ENCODE measurements around the gene MORF4L2.

The MORF4L2 gene, protein sequence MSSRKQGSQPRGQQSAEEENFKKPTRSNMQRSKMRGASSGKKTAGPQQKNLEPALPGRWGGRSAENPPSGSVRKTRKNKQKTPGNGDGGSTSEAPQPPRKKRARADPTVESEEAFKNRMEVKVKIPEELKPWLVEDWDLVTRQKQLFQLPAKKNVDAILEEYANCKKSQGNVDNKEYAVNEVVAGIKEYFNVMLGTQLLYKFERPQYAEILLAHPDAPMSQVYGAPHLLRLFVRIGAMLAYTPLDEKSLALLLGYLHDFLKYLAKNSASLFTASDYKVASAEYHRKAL

DNA sequence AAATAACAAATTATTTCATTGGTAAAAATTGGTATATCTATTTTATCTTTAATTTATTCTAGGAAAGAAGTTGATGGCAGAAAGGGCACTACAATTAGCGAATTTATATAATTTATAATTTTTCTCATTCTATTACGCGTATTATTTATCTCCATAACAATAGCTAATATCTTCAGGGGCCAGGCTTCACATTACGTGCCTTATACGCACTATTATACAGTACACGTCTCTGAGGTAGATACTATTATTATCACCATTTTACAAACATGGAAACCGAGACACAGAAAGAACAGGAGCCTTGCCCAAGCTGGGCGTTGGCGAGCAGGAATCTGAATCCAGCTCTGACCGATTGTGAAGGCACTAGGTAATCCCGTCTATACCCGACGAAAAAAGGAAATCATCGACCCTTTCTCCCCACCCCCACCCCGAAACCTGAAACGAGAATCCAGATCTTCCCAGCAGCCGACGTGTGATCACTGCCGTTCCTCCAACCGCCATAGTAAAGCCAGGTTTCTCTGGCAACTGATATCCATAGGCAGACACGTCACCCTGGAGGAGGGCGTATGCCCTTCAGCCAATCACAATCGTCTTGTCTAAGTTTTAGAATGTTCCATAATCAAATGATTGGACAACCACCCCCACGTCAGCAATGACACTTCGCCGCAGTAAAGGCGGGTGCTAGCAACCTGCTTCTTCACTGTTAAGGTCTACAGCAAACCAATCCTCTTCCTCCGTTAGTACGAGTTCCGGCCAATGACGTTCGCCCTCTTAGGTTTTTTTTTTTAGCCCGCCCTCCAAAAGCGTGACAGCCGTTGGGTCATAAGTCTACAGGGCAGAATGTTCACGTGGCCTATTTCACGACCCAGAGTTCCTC is at the start of gene MORF4L2:
TSS of gene MORF4L2 (minus strand) at position 501 of the 874 bp plus-strand sequence. CDS start 9,672 bp downstream, outside the sequence.
- peak within 1 kb of the TSS; percentile 91 for H3K4me3 ChIP-seq (ENCODE audit: low read length)
- H3K27me3 ChIP-seq (replicated peaks; ENCODE audit: control insufficient read depth, insufficient read depth, low read length) = no peaks in the 10 kb centered on the region
- H3K9me3 ChIP-seq (ENCODE audit: control insufficient read depth, low read length) = no peaks in the 10 kb centered on the region
- peak; percentile 94 for DNase-seq (ENCODE audit: low read depth)
- H3K4me1 ChIP-seq (ENCODE audit: control insufficient read depth, insufficient read depth, low read length) = peaks cover 24% of the 10 kb centered on the region
- H3K36me3 ChIP-seq (ENCODE audit: control insufficient read depth, insufficient read depth, low read length, severe bottlenecking) = peaks cover 32% of the 10 kb centered on the region
- peak within 1 kb of the TSS; percentile 98 for H3K9ac ChIP-seq (ENCODE audit: low read length)

DNA sequence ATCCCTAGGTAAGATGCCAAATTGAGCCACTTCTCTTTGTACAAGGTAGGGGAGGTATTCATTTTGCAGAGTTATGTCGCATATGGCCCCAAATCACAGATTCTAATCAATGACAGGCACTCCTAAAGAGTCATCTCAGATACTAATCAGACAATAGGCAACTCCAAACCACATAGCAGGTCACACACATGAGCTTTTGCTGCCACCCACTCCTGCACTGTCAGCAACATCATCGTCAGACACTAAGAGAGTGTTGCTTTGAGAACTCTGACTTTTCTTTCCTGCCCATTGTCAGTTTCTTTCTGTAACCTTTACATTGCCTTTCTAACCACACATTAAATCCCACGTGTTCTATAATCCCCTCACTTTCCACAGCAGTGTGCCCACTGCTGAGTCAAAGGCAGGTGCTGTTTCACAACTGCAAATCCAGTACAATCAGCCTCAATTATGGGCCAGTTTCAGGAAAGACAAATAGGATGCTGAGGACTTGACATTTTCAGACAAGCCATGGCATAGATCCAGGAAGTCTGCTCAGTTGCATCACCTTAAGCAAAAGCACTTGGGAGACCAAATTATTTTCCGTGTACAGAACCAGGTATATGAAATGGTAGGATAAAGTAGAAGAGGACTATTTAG is 47.7 kb upstream of the MORF4L2 start:
- Histone ChIP-seq H3K36me3 (ENCODE audit: control insufficient read depth, insufficient read depth, low read length, severe bottlenecking) (no peaks in the 10 kb centered on the region), H3K9me3 (ENCODE audit: control insufficient read depth, low read length) (no peaks in the 10 kb centered on the region), H3K9ac (ENCODE audit: low read length) (no peak overlapping the region), H3K4me3 (ENCODE audit: low read length) (no peak overlapping the region), H3K4me1 (ENCODE audit: control insufficient read depth, insufficient read depth, low read length) (peaks cover 13% of the 10 kb centered on the region), H3K27me3 (replicated peaks; ENCODE audit: control insufficient read depth, insufficient read depth, low read length) (peaks cover 29% of the 10 kb centered on the region)
- DNase-seq (ENCODE audit: low read depth) = peak; percentile 17

DNA sequence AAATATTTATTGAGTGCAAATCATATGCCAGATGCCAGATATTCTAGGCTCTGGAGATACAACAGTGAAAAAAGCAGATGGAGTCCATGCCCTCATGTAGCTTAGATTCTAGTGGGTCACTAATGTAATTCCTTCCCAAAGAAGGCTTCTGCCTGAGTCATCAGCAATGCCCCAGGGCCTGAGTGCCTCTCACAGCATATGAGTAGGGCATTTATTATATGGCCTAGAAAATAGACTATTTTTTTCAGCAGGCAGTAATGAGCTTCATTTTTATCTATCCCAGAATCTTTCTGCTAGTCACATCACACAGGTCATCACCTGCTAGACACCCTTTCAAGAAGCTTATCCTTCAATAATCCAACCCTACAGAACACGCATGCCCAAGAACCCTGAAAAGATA is 46.5 kb upstream of the MORF4L2 start:
- peaks cover 25% of the 10 kb centered on the region for H3K27me3 ChIP-seq (replicated peaks; ENCODE audit: control insufficient read depth, insufficient read depth, low read length)
- no peak for DNase-seq (ENCODE audit: low read depth)
- H3K36me3 ChIP-seq (ENCODE audit: control insufficient read depth, insufficient read depth, low read length, severe bottlenecking) = no peaks in the 10 kb centered on the region
- no peak overlapping the region for H3K9ac ChIP-seq (ENCODE audit: low read length)
- no peak overlapping the region for H3K4me3 ChIP-seq (ENCODE audit: low read length)
- H3K9me3 ChIP-seq (ENCODE audit: control insufficient read depth, low read length) = no peaks in the 10 kb centered on the region
- H3K4me1 ChIP-seq (ENCODE audit: control insufficient read depth, insufficient read depth, low read length) = peaks cover 13% of the 10 kb centered on the region

DNA sequence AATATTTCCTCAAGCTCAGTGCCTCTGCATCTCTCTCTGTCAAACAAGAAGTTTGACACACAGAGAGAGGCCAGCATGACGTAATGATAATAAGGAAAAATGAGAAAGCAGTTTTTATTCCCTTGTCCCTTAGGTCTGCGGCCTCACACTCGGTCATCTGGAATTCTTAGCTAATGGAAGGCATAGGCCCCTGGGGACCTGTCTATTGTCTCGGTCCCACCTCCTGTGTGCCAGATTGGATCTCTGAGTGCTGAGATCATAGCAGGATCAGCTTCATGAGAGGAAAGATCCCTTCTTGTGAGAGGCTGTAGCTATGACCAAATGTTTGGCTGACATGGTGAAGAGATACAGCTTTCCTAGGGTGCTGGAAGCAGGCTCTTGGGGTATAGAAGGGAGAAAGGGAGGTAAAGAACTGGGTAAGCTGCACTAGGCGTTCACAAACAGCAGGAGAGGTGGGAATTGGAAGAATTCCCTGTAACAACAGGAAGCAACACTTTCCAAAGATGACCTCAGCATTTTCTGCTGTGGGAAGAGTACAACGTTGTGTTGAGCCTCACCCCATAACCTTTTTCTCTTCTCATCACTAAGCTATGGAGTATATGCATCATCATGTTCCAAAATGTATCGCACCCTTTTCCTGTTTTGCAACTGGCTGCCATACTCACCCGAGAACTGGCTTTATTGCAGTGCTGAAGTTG is 44.4 kb upstream of the MORF4L2 start:
- Histone ChIP-seq H3K4me3 (ENCODE audit: low read length) (peak overlapping the region; percentile 3), H3K9me3 (ENCODE audit: control insufficient read depth, low read length) (no peaks in the 10 kb centered on the region), H3K36me3 (ENCODE audit: control insufficient read depth, insufficient read depth, low read length, severe bottlenecking) (no peaks in the 10 kb centered on the region), H3K4me1 (ENCODE audit: control insufficient read depth, insufficient read depth, low read length) (peaks cover 13% of the 10 kb centered on the region), H3K9ac (ENCODE audit: low read length) (no peak overlapping the region), H3K27me3 (replicated peaks; ENCODE audit: control insufficient read depth, insufficient read depth, low read length) (peaks cover 38% of the 10 kb centered on the region)
- peak; percentile 39 for DNase-seq (ENCODE audit: low read depth)

DNA sequence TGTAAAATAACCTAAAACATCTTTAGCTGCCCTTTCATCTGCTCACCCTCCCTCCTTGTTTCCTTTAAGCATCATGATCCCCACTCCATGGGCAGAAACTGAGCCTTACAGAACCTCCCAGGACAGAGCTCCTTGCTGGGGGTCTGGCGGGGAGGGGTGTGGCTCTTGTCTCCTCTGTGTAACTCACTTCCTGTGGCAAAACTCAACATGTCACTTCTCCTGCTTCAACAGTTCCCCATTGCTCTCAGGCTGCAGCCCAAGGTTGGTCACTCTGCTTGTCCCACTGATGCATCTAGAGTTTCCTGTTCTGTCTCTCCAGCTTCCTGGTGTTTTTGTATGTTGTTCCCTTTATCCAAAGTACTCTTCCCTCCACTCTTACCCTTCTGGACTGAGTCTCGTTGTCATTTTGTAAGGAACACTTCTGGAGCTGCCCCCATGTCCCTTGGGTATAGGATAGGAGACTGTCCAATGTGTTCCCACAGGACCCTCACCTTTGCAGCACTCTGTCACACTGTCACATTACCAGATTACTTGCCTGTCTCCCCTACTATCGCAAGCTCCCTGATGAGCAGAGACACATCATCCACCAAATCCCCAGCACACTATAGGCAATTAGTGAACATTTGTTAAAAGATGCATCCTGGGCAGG is 43.8 kb upstream of the MORF4L2 start:
- DNase-seq (ENCODE audit: low read depth) = no peak
- Histone ChIP-seq H3K36me3 (ENCODE audit: control insufficient read depth, insufficient read depth, low read length, severe bottlenecking) (no peaks in the 10 kb centered on the region), H3K9me3 (ENCODE audit: control insufficient read depth, low read length) (no peaks in the 10 kb centered on the region), H3K9ac (ENCODE audit: low read length) (no peak overlapping the region), H3K4me1 (ENCODE audit: control insufficient read depth, insufficient read depth, low read length) (peaks cover 13% of the 10 kb centered on the region), H3K27me3 (replicated peaks; ENCODE audit: control insufficient read depth, insufficient read depth, low read length) (peaks cover 39% of the 10 kb centered on the region), H3K4me3 (ENCODE audit: low read length) (no peak overlapping the region)

DNA sequence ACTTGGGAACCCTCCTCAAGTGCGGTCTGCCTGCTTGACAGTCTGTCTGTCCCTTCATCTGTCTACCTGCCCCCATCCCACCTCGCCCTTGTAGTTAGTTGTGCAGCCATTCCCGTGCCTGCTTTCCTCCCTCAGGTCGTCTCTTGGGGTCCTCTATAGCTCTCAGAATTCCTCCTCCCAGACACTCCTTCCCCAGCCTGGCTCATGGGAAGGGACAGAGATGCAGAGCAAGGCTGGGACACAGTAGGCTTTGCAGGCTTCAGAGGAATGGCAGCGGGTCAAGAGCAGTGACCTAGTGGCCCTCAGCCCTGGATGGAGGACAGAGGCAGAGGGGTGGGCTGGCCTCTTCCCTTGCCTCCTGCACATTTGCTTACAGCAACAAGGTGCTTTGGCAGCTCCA is 42.5 kb upstream of the MORF4L2 start:
- DNase-seq (ENCODE audit: low read depth) = no peak
- Histone ChIP-seq H3K4me3 (ENCODE audit: low read length) (no peak overlapping the region), H3K27me3 (replicated peaks; ENCODE audit: control insufficient read depth, insufficient read depth, low read length) (peaks cover 43% of the 10 kb centered on the region), H3K9me3 (ENCODE audit: control insufficient read depth, low read length) (no peaks in the 10 kb centered on the region), H3K36me3 (ENCODE audit: control insufficient read depth, insufficient read depth, low read length, severe bottlenecking) (no peaks in the 10 kb centered on the region), H3K9ac (ENCODE audit: low read length) (no peak overlapping the region), H3K4me1 (ENCODE audit: control insufficient read depth, insufficient read depth, low read length) (peaks cover 13% of the 10 kb centered on the region)

DNA sequence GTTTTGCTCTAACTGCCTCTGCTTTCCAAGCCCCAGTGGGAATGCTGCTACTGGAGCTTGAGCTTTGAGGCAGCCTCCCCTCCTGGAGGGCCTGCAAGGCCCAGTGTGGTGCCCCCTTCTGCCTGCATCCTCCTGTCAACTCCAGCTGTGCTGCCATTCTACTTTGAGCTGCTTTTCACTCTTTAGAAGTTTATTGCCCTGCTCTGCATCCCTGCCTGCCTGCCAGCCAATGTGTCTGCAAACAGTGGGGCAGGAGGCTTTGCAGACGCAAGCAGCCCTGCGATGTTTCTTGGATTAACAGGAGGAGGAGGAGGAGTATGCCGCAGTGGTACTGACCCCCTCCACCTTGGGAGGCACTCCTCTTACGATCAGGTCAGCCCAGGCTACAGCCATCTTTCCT is 40.6 kb upstream of the MORF4L2 start:
- H3K9ac ChIP-seq (ENCODE audit: low read length) = no peak overlapping the region
- H3K9me3 ChIP-seq (ENCODE audit: control insufficient read depth, low read length) = no peaks in the 10 kb centered on the region
- H3K36me3 ChIP-seq (ENCODE audit: control insufficient read depth, insufficient read depth, low read length, severe bottlenecking) = no peaks in the 10 kb centered on the region
- H3K27me3 ChIP-seq (replicated peaks; ENCODE audit: control insufficient read depth, insufficient read depth, low read length) = peaks cover 53% of the 10 kb centered on the region
- peaks cover 13% of the 10 kb centered on the region for H3K4me1 ChIP-seq (ENCODE audit: control insufficient read depth, insufficient read depth, low read length)
- no peak for DNase-seq (ENCODE audit: low read depth)
- H3K4me3 ChIP-seq (ENCODE audit: low read length) = no peak overlapping the region

DNA sequence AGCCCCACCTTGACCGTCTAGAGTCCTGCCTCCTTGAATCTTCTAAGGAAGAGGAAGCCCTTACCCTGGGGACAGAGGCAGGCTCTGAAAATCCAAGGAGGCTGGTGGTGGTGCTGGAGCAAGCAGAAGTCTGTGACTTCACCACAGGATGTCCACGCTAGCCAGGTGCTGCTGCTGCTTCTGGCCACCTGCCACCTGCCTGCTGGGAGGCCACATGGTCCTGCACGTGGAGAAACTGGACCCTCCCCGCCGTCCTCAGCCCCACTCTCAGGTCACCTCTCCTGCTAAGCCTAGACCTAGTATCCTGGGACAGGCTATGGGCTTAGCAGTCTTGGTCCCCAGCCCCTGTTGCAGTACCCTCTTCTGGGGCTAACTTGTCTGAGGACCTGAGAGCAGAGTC is 40.0 kb upstream of the MORF4L2 start:
- H3K4me3 ChIP-seq (ENCODE audit: low read length) = no peak overlapping the region
- H3K9ac ChIP-seq (ENCODE audit: low read length) = no peak overlapping the region
- no peaks in the 10 kb centered on the region for H3K36me3 ChIP-seq (ENCODE audit: control insufficient read depth, insufficient read depth, low read length, severe bottlenecking)
- peaks cover 13% of the 10 kb centered on the region for H3K4me1 ChIP-seq (ENCODE audit: control insufficient read depth, insufficient read depth, low read length)
- H3K27me3 ChIP-seq (replicated peaks; ENCODE audit: control insufficient read depth, insufficient read depth, low read length) = peaks cover 56% of the 10 kb centered on the region
- no peaks in the 10 kb centered on the region for H3K9me3 ChIP-seq (ENCODE audit: control insufficient read depth, low read length)
- no peak for DNase-seq (ENCODE audit: low read depth)

DNA sequence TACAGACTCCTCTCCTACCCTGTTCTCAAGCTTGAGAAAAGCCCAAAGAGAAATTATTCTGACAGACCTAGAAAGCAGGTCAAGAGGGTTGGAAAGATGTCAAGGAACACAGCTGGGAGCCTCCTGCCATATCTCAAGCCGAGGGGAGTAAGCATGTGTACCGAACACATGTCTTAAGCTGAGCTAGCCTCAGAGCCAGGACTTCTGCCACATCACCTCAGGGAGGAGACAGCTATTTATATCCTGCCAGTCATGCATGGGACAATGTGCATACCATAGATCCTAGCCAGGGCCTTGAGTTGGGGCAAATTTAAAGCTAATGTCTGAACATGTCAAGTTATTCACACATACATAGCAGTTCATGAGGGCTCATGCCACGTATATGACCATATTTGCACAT is 36.0 kb upstream of the MORF4L2 start:
- no peak overlapping the region for H3K9ac ChIP-seq (ENCODE audit: low read length)
- DNase-seq (ENCODE audit: low read depth) = peak; percentile 41
- H3K4me1 ChIP-seq (ENCODE audit: control insufficient read depth, insufficient read depth, low read length) = no peaks in the 10 kb centered on the region
- no peaks in the 10 kb centered on the region for H3K36me3 ChIP-seq (ENCODE audit: control insufficient read depth, insufficient read depth, low read length, severe bottlenecking)
- H3K4me3 ChIP-seq (ENCODE audit: low read length) = no peak overlapping the region
- H3K27me3 ChIP-seq (replicated peaks; ENCODE audit: control insufficient read depth, insufficient read depth, low read length) = peaks cover 58% of the 10 kb centered on the region
- H3K9me3 ChIP-seq (ENCODE audit: control insufficient read depth, low read length) = no peaks in the 10 kb centered on the region

DNA sequence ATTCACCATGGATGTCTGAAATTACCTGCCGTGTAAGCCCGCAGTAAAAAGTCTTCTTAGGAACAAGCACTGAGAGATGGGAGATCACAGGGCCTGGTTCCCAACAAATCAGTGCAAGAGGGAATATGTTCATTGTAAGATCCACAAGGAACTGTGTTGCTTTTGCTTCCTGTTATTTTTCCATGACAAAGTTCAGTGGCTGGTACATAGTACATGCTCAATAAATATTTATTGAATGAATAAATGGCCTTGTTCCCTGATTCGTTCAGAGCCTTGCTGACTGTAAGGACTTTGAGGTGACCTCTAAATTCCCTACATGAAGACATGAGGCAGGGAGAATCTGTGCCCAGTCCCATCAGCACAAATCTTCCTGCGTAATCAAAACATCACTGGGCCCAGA is 31.6 kb upstream of the MORF4L2 start:
- peaks cover 10% of the 10 kb centered on the region for H3K4me1 ChIP-seq (ENCODE audit: control insufficient read depth, insufficient read depth, low read length)
- no peak overlapping the region for H3K9ac ChIP-seq (ENCODE audit: low read length)
- no peaks in the 10 kb centered on the region for H3K36me3 ChIP-seq (ENCODE audit: control insufficient read depth, insufficient read depth, low read length, severe bottlenecking)
- peaks cover 42% of the 10 kb centered on the region for H3K27me3 ChIP-seq (replicated peaks; ENCODE audit: control insufficient read depth, insufficient read depth, low read length)
- H3K4me3 ChIP-seq (ENCODE audit: low read length) = no peak overlapping the region
- no peak for DNase-seq (ENCODE audit: low read depth)
- H3K9me3 ChIP-seq (ENCODE audit: control insufficient read depth, low read length) = no peaks in the 10 kb centered on the region
